Memory B cell (primary cell): ENCODE results near the gene THSD8.
"Not testable (repeated sequence)": the region's sequence is repeated elsewhere in the genome, so short reads cannot be mapped to it uniquely, and the experiment has no call there.

Experiments used
- ATAC-seq: fragments of 150-1000 bp; cut with Tn5 transposase; 2 replicates; pipeline ENCODE4 v1.10.0; 2021; ENCODE audit warnings: low read depth, mild to moderate bottlenecking, moderate library complexity
- DNase-seq, 2 donors: peaks; one replicate each; pipeline ENCODE4 v3.0.0; 2022; ENCODE audit warnings: low spot score in 2 of 2
- H3K27ac Mint-ChIP-seq: one replicate; pipeline ENCODE4 v1.8.0; 2022; ENCODE audit warnings: mild to moderate bottlenecking, moderate library complexity, mixed read lengths
- H3K27me3 Mint-ChIP-seq: one replicate; pipeline ENCODE4 v1.8.0; 2022; ENCODE audit warnings: mixed read lengths
- H3K36me3 Mint-ChIP-seq: one replicate; pipeline ENCODE4 v1.8.0; 2022; ENCODE audit warnings: mild to moderate bottlenecking, mixed read lengths
- H3K4me1 Mint-ChIP-seq: one replicate; pipeline ENCODE4 v1.8.0; 2022; ENCODE audit warnings: mixed read lengths
- H3K4me3 Mint-ChIP-seq: one replicate; pipeline ENCODE4 v1.8.0; 2022; ENCODE audit warnings: mild to moderate bottlenecking, moderate library complexity, mixed read lengths
- H3K9me3 Mint-ChIP-seq: one replicate; pipeline ENCODE4 v1.8.0; 2022; ENCODE audit warnings: mixed read lengths

Gene THSD8

DNA sequence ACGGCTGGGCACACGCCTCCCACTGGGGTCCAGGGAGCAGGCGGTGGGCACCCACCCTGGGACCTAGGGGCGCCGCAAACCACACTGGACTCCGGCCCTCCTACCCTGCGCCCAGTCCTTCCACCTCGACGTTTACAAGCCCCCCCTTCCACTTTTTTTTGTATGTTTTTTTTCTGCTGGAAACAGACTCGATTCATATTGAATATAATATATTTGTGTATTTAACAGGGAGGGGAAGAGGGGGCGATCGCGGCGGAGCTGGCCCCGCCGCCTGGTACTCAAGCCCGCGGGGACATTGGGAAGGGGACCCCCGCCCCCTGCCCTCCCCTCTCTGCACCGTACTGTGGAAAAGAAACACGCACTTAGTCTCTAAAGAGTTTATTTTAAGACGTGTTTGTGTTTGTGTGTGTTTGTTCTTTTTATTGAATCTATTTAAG, 9.0 kb upstream of the THSD8 start:
- no peaks in the 10 kb centered on the region for H3K27me3 Mint-ChIP-seq
- H3K27ac Mint-ChIP-seq: peak overlapping the region; percentile 99
- ATAC-seq (no peak), DNase-seq (no peak)
- no peaks in the 10 kb centered on the region for H3K36me3 Mint-ChIP-seq
- no peaks in the 10 kb centered on the region for H3K9me3 Mint-ChIP-seq
- peaks cover 39% of the 10 kb centered on the region for H3K4me1 Mint-ChIP-seq
- peak overlapping the region; percentile 96 for H3K4me3 Mint-ChIP-seq

DNA sequence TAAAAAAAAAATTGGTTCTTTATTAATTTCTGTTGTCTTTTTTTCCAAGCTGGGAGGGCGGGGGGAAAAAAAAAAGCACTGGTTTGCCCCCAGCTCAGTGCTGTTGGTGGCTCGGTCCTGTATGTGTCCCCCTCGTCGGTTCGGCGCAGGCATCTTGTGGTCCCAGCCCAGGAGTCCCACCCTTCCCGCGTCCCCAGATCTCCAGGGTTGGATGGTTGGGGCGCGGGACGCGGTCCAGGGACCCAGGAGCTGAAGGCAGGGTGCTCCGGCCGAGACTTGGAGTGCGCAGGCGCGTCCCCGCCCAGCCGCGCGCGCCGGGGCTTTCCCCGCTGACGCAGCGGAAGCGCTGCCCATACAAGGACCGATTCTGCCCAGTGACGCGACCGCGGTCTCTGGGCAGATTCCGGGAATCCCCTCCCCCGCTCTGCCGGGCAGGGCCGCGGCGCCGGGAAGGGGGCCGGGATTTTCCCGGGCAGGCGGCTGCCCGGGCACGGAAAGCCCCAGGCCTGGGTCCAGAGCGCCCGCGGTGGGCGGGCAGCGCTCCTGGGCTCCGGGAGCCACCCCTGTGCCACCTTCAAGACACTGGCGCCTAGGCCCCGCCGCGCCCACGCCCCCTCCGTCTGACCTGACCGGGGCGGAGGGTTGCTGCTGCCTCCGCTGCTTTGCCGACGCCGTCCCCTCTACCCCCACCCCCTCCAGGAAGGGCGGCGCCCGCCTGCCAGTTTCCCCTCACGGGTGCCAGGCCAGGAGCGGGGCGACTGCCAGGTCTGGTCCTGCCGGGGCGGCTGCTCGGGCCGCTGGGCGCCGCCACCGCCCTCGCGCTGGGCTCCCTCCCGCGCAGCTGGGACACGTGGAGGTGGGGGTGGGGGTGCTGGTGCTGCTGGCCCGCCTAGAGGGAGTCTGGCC, 8.3 kb upstream of the THSD8 start:
- Mint-ChIP-seq H3K9me3 (no peaks in the 10 kb centered on the region), H3K4me1 (peaks cover 35% of the 10 kb centered on the region), H3K27me3 (no peaks in the 10 kb centered on the region), H3K36me3 (no peaks in the 10 kb centered on the region), H3K27ac (peak overlapping the region; percentile 99), H3K4me3 (peak overlapping the region; percentile 96)
- peak; percentile 40 for ATAC-seq
- peak; percentile 97 to 98 for DNase-seq

DNA sequence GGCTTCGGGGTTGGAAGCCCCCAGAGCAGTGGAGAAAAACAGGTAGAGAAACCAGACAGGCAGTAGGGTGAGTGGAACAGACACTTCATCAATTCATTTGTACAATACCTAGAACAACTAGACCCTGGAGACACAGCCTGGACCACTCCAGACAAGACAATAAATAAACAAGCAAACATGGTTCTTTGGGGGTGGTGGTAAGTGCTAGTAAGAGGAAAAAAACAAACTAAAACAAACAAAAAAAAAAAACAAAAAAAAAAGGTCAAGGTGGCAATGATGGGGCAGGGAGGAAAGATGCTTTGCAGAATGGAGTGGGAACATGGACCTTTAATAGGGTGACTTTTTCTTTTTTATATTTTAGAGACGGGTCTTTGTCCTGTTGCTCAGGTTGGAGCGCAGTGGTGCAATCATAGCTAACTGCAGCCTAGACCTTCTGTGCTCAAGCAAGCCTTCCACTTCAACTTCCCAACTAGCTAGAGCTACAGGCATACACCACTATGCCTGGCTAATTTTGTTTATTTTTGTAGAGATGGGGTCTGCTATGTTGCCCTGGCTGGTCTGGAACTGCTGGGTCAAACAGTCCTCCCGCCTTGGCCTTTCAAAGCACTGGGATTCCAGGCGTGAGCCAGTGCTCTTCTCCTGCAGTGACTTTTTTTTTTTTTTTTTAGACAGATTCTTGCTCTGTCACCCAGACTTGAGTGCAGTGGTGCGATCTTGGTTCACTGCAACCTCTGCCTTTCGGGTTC, 7.5 kb upstream of the THSD8 start:
- Mint-ChIP-seq H3K4me1 (peaks cover 26% of the 10 kb centered on the region), H3K27me3 (no peaks in the 10 kb centered on the region), H3K27ac (peak overlapping the region; percentile 99), H3K36me3 (no peaks in the 10 kb centered on the region), H3K9me3 (no peaks in the 10 kb centered on the region), H3K4me3 (peak overlapping the region; percentile 77)
- DNase-seq (no peak), ATAC-seq (no peak)

DNA sequence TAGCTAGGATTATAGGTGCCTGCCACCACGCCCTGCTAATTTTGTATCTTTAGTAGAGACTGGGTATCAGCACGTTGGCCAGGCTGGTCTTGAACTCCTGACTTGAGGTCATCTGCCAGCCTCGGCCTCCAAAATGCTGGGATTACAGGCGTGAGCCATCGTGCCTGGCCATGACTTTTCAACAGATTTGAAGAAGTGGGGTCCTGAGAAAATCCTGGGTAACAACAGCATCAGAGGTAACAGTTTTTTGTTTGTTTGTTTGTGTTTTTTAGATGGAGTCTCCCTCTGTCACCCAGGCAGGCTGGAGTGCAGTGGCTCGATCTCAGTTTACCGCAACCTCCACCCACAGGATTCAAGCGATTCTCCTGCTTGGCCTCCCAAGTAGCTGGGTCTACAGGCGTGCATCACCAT, 6.9 kb upstream of the THSD8 start:
- H3K4me3 Mint-ChIP-seq: no peak overlapping the region
- H3K36me3 Mint-ChIP-seq: no peaks in the 10 kb centered on the region
- ATAC-seq: no peak
- no peaks in the 10 kb centered on the region for H3K27me3 Mint-ChIP-seq
- H3K4me1 Mint-ChIP-seq: peaks cover 26% of the 10 kb centered on the region
- H3K27ac Mint-ChIP-seq: peak overlapping the region; percentile 99
- no peak for DNase-seq
- H3K9me3 Mint-ChIP-seq: no peaks in the 10 kb centered on the region

DNA sequence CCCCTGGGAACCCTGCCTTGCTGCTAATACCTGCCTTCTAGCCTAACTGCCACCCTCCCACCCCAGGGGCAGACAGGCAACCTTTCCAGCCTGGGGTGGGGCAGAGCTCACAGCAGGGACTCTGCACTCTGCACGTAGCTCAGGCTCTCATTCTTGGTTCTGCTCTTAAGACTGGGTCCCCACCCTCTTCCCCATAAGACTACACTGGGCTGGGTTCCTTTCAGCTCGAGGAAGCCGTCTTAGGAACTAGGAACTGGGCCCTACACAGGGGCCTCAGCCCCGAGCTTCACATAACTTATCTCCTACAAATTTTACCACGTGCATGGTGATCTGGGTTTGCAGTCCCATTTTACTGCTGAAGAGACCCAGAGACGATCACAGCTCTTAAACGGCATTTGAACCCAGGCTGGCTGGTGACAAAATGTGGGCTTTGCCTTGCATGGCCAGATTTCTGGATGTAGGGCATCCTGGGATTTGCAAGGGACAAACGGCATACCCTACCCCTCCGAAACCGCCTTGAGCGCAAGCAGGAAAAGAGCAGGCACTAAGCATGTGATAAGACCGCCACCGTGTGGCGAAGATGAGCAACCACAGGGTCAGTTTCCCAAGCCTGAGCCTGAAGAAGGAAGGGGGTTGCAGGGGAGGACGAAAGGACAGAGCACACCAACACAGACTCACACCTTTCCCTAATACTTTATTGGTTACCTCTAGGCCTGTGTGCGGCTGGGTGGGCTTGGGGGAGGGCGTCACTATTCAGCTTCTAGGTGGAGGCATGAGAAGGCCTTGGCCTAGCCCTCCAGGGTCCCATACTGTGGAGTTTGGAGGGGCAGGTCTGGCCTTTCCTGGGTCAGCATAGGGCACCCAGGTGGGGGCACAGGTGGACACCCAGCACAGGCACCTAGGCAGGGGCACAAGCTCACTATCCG, 5.5 kb upstream of the THSD8 start:
- ATAC-seq: no peak
- Mint-ChIP-seq H3K27me3 (no peaks in the 10 kb centered on the region), H3K9me3 (no peaks in the 10 kb centered on the region), H3K4me1 (peaks cover 20% of the 10 kb centered on the region), H3K36me3 (no peaks in the 10 kb centered on the region), H3K27ac (peak overlapping the region; percentile 85), H3K4me3 (peak overlapping the region; percentile 83)
- DNase-seq: peak; percentile 74 to 75

DNA sequence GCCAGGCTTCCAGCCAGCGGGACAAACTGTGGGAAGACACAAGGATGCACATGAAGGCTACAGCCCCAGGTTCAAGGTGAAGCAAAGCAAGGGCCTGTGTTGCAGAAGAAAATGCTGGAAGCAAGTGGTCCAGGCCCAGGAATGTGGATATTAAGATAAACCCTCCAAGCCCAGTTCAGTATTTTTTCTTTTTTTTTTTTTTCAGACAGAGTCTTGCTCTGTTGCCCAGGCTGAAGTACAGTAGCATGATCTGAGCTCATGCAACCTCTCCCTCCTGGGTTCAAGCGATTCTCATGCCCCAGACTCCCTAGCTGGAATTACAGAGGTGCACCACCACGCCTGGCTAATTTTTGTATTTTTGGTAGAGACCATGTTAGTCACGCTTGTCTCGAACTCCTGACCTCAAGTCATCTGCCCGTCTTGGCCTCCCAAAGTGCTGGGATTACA, 4.7 kb upstream of the THSD8 start:
- Mint-ChIP-seq H3K9me3 (no peaks in the 10 kb centered on the region), H3K36me3 (no peaks in the 10 kb centered on the region), H3K4me3 (no peak overlapping the region), H3K27ac (no peak overlapping the region), H3K27me3 (no peaks in the 10 kb centered on the region), H3K4me1 (peaks cover 20% of the 10 kb centered on the region)
- DNase-seq (no peak), ATAC-seq (no peak)

DNA sequence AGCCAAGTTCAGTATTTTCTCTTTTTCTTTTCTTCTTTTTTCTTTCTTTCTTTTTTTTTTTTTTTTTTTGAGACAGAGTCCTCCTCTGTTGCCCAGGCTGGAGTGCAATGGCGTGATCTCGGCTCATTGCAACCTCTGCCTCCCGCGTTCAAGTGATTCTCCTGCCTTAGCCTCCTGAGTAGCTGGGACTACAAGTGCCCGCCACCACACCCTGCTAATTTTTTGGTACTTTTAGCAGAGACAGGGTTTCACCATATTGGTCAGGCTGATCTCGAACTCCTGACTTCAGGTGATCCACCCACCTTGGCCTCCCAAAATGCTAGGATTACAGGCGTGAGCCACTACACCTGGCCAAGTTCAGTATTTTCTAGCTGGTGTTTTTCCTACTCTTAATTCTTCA, 4.3 kb upstream of the THSD8 start:
- not testable (repeated sequence) for ATAC-seq, H3K27me3 Mint-ChIP-seq, H3K36me3 Mint-ChIP-seq, H3K27ac Mint-ChIP-seq, H3K4me3 Mint-ChIP-seq, H3K9me3 Mint-ChIP-seq, DNase-seq
- peaks cover 25% of the 10 kb centered on the region for H3K4me1 Mint-ChIP-seq

DNA sequence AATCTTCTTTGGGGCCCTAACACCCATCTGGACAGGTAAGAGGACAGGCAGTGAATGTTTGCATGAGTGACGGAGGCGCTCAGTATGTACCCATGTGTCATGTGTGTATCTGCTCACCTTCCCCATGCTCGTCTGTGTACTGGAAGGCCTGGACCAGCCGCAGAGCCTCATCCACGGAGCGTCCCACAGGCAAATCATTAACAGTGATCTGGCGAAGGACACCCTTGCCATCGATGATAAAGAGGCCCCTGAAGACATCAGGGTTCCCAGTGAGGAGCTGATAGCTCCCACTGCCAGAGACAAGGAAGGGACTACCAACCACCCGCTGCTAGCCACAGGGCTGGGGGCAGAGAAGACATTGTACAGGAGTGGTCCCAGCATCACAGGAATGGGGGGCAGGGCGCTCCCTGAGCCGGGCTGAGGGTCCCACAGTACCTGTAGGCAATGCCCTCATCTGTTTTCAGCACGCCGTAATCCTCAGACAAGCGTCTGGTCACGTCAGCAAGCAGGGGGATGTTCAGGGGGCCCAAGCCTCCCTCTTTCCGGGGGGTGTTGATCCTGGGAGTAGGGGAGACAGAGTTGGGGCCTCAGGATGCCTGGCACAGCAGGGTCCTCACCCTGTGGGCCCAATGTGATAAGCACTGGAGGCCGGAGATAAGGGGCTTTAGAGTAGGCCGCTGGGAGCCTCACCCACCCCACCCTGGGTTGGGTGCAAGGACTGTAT, 2.0 kb upstream of the THSD8 start:
- H3K4me1 Mint-ChIP-seq: peaks cover 21% of the 10 kb centered on the region

DNA sequence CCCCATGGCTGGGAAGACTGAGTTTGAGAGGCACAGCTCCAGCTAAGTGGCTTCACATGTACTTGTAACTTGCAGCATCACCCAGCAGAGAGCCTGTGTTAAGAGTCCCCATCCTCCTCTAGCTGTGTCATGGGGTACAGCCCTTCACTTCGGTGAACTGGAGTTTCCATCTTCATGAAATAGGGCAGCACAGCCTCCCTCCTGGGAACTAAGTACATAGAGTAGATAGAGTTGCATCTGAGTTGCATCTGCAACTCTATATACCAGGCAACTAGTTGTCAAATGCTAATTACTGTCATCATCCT, 1.5 kb upstream of the THSD8 start:
- ATAC-seq (no peak), DNase-seq (no peak)
- H3K27ac Mint-ChIP-seq: no peak overlapping the region
- H3K36me3 Mint-ChIP-seq: no peaks in the 10 kb centered on the region
- peaks cover 2% of the 10 kb centered on the region for H3K27me3 Mint-ChIP-seq
- peaks cover 21% of the 10 kb centered on the region for H3K4me1 Mint-ChIP-seq
- peak overlapping the region; percentile 84 for H3K4me3 Mint-ChIP-seq
- H3K9me3 Mint-ChIP-seq: no peaks in the 10 kb centered on the region

More for the DNA sequence above, 2.0 kb upstream of the THSD8 start:
- Mint-ChIP-seq H3K9me3 (no peaks in the 10 kb centered on the region), H3K27me3 (peaks cover 2% of the 10 kb centered on the region), H3K4me3 (no peak overlapping the region), H3K36me3 (no peaks in the 10 kb centered on the region), H3K27ac (no peak overlapping the region)
- DNase-seq (no peak), ATAC-seq (no peak)

DNA sequence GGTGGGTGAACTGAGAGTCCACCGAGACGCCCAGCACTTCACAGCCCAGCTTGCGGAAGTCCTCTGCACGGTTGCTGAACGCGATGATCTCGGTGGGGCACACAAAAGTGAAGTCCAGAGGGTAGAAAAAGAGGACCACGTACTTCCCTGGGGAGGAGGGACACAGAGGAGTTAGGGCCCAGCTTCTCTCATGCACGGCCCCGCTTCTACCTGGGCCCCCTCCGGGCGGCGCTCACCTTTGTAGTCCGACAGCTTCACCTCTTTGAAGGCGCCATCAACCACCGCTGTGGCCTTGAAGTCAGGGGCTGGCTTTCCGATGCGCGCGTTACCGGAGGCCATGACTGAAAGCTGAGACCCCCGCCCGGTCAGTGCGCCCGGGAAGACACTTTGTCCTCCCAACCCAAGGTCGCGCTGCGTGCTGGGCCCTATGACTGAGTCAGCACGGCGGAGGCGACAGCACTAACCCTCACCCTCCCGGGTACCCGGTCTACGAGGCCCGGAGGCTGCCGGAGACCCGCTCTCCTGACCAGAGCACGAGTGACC, 875 bp upstream of the THSD8 start:
- DNase-seq (no peak), ATAC-seq (no peak)
- Mint-ChIP-seq H3K27ac (no peak overlapping the region), H3K4me3 (peak overlapping the region; percentile 84), H3K27me3 (peaks cover 2% of the 10 kb centered on the region), H3K4me1 (peaks cover 19% of the 10 kb centered on the region), H3K36me3 (no peaks in the 10 kb centered on the region), H3K9me3 (no peaks in the 10 kb centered on the region)

DNA sequence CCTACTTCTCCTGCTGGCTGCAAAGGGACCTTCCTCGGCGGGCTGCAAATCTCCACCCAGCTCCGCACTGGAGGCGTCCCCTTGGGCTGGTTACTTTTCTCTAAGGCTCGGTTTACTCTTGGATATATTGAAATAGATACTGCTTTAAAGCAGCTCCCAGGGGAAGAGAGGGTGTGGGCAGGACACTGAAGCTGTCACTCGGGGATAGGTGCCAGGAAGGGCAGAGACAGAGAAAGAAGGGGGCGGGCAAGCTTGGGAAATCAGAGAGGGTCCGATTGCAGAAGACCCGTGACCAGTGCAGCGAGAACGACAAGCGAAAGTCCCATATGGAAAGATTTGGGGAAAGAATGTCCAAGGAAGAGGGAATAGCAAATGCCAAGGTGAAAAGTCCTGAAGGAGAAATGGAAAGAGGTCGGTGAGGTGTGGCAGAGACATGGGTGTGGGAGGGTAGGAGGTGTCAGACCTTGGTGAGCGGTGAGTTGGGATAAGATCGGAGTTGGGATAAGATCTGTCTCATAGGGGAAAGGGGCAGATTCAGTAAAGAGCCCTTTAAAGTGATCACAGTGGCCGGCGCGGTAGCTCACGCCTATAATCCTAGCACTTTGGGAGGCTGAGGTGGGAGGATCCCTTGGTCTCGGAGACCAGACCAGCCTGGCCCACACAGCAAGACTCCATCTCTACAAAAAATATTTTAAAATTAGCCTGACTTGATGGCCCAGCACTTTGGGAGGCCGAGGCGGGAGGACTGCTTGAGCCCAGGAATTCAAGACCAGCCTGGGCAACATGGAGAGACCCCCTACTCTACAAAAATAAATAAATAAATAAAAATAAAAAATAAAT, 618 bp downstream of the THSD8 start:
- H3K4me3 Mint-ChIP-seq: peak overlapping the region; percentile 84
- DNase-seq (no peak), ATAC-seq (no peak)
- H3K27ac Mint-ChIP-seq: no peak overlapping the region
- H3K9me3 Mint-ChIP-seq: no peaks in the 10 kb centered on the region
- peaks cover 2% of the 10 kb centered on the region for H3K27me3 Mint-ChIP-seq
- H3K4me1 Mint-ChIP-seq: peaks cover 20% of the 10 kb centered on the region
- no peaks in the 10 kb centered on the region for H3K36me3 Mint-ChIP-seq

DNA sequence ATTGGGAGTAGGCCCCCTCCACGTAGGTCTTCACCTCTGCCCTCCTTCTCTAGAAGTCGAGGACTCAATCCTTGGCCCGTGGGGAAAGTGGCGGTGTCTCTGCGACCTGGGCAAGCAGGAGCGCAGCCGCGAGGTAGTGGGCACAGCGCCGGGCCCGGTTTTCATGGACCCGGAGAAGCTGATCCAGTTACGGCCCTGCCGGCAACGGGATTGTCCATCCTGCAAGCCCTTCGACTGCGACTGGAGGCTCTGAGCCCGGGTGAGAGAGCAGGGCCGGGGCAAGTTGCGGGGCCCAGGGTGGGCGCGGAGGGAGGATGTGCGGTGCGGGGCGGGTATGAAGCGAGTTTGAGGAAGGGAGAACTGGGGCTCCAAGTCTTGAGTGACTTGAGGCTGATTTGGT, 2.2 kb downstream of the THSD8 start:
- Mint-ChIP-seq H3K4me1 (peaks cover 23% of the 10 kb centered on the region), H3K27me3 (peaks cover 2% of the 10 kb centered on the region), H3K27ac (no peak overlapping the region), H3K9me3 (no peaks in the 10 kb centered on the region), H3K4me3 (no peak overlapping the region), H3K36me3 (no peaks in the 10 kb centered on the region)
- DNase-seq (no peak), ATAC-seq (no peak)
